Heart left ventricle (tissue), 13 donors: ENCODE data around the gene UBR3.

Source experiments
- CTCF ChIP-seq, 12 donors: fragments of 200-600 bp; sonication (generic) in 4 of 12; IDR thresholded peaks; one replicate each; pipeline versions ENCODE4 v1.5.0 to v1.8.0; 2018 to 2022; ENCODE audit warnings: antibody characterized with exemption in 12 of 12, mild to moderate bottlenecking in 5 of 12
- POLR2A ChIP-seq, 2 donors: fragments of 450-650 bp; IDR thresholded peaks; one replicate each; pipeline ENCODE4 v1.6.1; 2017; ENCODE audit warnings: antibody characterized with exemption in 2 of 2, mild to moderate bottlenecking in 2 of 2, moderate library complexity in 2 of 2
- donor health status: ischemic (EF 13 %, LVEDD 7.1; RV severe dilation, severe dysfunction).
- donor health status: DM: no; HTN: yes; CAD: no.
- donor health status: DM: no; HTN: no; CAD: no.
- donor health status: ischemic (EF 25% LVEDD 6.9; RV normal size, moderate dysfunction).
- donor health status: ischemic (EF 25% LVEDD 5.7; RV mildly dilated, moderate dysfunction).
- donor health status: ischemic (EF 35%, LVEDD 5.7; RV mildly dilated, moderate dysfunction).
- donor health status: nonischemic (EF 11% LVEDD 7.7; RV severe dilation, severe dysfunction).
- donor health status: DM: yes; HTN: yes; CAD: no.
- donor health status: PGD.
- donor health status: ischemic (EF 29% LVEDD 5.4; RV normal size, mild dysfunction).
- donor health status: nonischemic (EF 23%, LVEDD 6.1; RV moderate dilation, normal function).

DNA sequence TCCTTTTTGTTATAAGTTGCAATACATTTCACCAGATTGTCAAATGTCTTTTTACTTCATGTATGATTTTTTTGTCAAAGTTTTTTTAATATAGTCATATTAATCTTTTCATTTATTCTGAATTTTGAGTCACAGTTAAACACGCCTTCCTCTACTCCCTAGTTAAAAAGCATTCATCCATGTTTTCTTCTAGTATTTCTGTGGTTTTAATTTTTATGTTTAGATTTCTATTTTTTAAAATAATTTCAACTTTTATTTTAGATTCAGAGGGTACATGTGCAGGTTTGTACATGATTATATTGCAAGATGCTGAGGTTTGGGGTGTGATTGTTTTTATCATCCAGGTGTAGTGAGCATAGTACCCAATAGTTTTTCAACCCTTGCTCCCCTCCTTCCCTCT is 204.0 kb downstream of the UBR3 start:
- TF ChIP-seq CTCF (IDR thresholded peaks at IDR 0.05) = no peak
- TF ChIP-seq POLR2A (IDR thresholded peaks at IDR 0.05) = no peak
